ENCODE measurements around the gene TMCC1.
A peak's percentile ranks its signal among the peaks of the same experiment; 100 is the strongest.

The TMCC1 gene

GRCh38 chr3:129739634-129740033 lies 153.9 kb downstream of the TMCC1 start:
- Mint-ChIP-seq H3K9me3 (no peaks in the 10 kb centered on the region), H3K4me3 (no peak overlapping the region), H3K36me3 (ENCODE audit: low read depth) (peaks cover 4% of the 10 kb centered on the region), H3K27ac (peak overlapping the region in 2 of 3 experiments; percentile 14 to 69), H3K27me3 (ENCODE audit: low read depth) (no peaks in the 10 kb centered on the region), H3K4me1 (peaks cover 6% of the 10 kb centered on the region)
- TF ChIP-seq CTCF (IDR thresholded peaks at IDR 0.05; ENCODE audit: unreplicated experiment in 3 of 3): no peak

- Mint-ChIP-seq H3K36me3 (ENCODE audit: low read depth) (peaks cover 4% of the 10 kb centered on the region), H3K4me1 (peaks cover 5% of the 10 kb centered on the region), H3K9me3 (no peaks in the 10 kb centered on the region), H3K4me3 (no peak overlapping the region), H3K27ac (no peak overlapping the region), H3K27me3 (ENCODE audit: low read depth) (no peaks in the 10 kb centered on the region)
- no peak for TF ChIP-seq CTCF (IDR thresholded peaks at IDR 0.05; ENCODE audit: unreplicated experiment in 3 of 3)
These were observed 155.3 kb downstream of the TMCC1 start for GRCh38 chr3:129738172-129738571.

GRCh38 chr3:129736070-129736469 lies 157.4 kb downstream of the TMCC1 start:
- Mint-ChIP-seq H3K4me1 (no peaks in the 10 kb centered on the region), H3K4me3 (no peak overlapping the region), H3K9me3 (no peaks in the 10 kb centered on the region), H3K27ac (no peak overlapping the region), H3K36me3 (ENCODE audit: low read depth) (peaks cover 4% of the 10 kb centered on the region), H3K27me3 (ENCODE audit: low read depth) (no peaks in the 10 kb centered on the region)
- TF ChIP-seq CTCF (IDR thresholded peaks at IDR 0.05; ENCODE audit: unreplicated experiment in 3 of 3): no peak

GRCh38 chr3:129735638-129736037 lies 157.9 kb downstream of the TMCC1 start:
- Mint-ChIP-seq H3K36me3 (ENCODE audit: low read depth) (peaks cover 4% of the 10 kb centered on the region), H3K4me1 (no peaks in the 10 kb centered on the region), H3K27me3 (ENCODE audit: low read depth) (no peaks in the 10 kb centered on the region), H3K9me3 (no peaks in the 10 kb centered on the region), H3K27ac (no peak overlapping the region), H3K4me3 (no peak overlapping the region)
- no peak for TF ChIP-seq CTCF (IDR thresholded peaks at IDR 0.05; ENCODE audit: unreplicated experiment in 3 of 3)

GRCh38 chr3:129734449-129734848 lies 159.1 kb downstream of the TMCC1 start:
- Mint-ChIP-seq H3K9me3 (no peaks in the 10 kb centered on the region), H3K36me3 (ENCODE audit: low read depth) (peaks cover 7% of the 10 kb centered on the region), H3K27me3 (ENCODE audit: low read depth) (no peaks in the 10 kb centered on the region), H3K4me1 (no peaks in the 10 kb centered on the region), H3K27ac (no peak overlapping the region), H3K4me3 (no peak overlapping the region)
- TF ChIP-seq CTCF (IDR thresholded peaks at IDR 0.05; ENCODE audit: unreplicated experiment in 3 of 3): no peak

GRCh38 chr3:129732200-129732876 lies 161.2 kb downstream of the TMCC1 start:
- no peaks in the 10 kb centered on the region for H3K4me1 Mint-ChIP-seq
- H3K9me3 Mint-ChIP-seq: no peaks in the 10 kb centered on the region
- no peaks in the 10 kb centered on the region for H3K27me3 Mint-ChIP-seq (ENCODE audit: low read depth)
- TF ChIP-seq CTCF (IDR thresholded peaks at IDR 0.05; ENCODE audit: unreplicated experiment in 3 of 3): no peak
- no peak overlapping the region for H3K27ac Mint-ChIP-seq
- peaks cover 8% of the 10 kb centered on the region for H3K36me3 Mint-ChIP-seq (ENCODE audit: low read depth)
- H3K4me3 Mint-ChIP-seq: no peak overlapping the region

All from nephron (organoid).